Liver (tissue), 9 donors: ENCODE results near the gene C1orf52. TPM values are rescaled to one million over a fixed set of nuclear protein-coding genes. Genes with fewer than 3 reads are reported as not detected.

Experiments used
- DNase-seq: peaks from one replicate; pipeline ENCODE4 v3.0.0-alpha.2; 2017; ENCODE audit warnings: low spot score
- H3K27ac ChIP-seq, 2 donors: one replicate each; pipeline ENCODE4 v1.7.0; 2013; ENCODE audit warnings: inconsistent platforms in 2 of 2, low read length in 2 of 2, control low read depth in 1 of 2, low read depth in 1 of 2, mild to moderate bottlenecking in 1 of 2
- H3K27me3 ChIP-seq, 4 donors: one replicate each; pipeline versions ENCODE4 v1.6.1 to v1.7.0; 2013; ENCODE audit warnings: low read length in 3 of 4, inconsistent platforms in 1 of 4, mild to moderate bottlenecking in 1 of 4, moderate library complexity in 1 of 4; ENCODE audit not compliant: control insufficient read depth in 4 of 4, insufficient read depth in 4 of 4
- H3K36me3 ChIP-seq, 4 donors: one replicate each; pipeline versions ENCODE4 v1.6.1 to v1.7.0; 2013; ENCODE audit warnings: low read length in 3 of 4, mild to moderate bottlenecking in 3 of 4, low read depth in 1 of 4, moderate library complexity in 1 of 4; ENCODE audit not compliant: control insufficient read depth in 4 of 4, insufficient read depth in 3 of 4
- H3K4me1 ChIP-seq, 4 donors: one replicate each; pipeline versions ENCODE4 v1.6.1 to v1.7.0; 2013; ENCODE audit warnings: low read length in 3 of 4, mild to moderate bottlenecking in 3 of 4, moderate library complexity in 1 of 4; ENCODE audit not compliant: control insufficient read depth in 4 of 4, insufficient read depth in 4 of 4
- H3K4me3 ChIP-seq, 3 donors: one replicate each; pipeline versions ENCODE4 v1.6.1 to v1.7.0; 2013; ENCODE audit warnings: low read length in 3 of 3, control low read depth in 1 of 3, low read depth in 1 of 3, mild to moderate bottlenecking in 1 of 3
- H3K9ac ChIP-seq, 2 donors: one replicate each; pipeline ENCODE4 v1.7.0; 2013; ENCODE audit warnings: low read length in 2 of 2, mild to moderate bottlenecking in 2 of 2, moderate library complexity in 2 of 2, control low read depth in 1 of 2, low read depth in 1 of 2
- H3K9me3 ChIP-seq, 4 donors: one replicate each; pipeline versions ENCODE4 v1.6.1 to v1.7.0; 2013; ENCODE audit warnings: low read length in 3 of 4; ENCODE audit not compliant: control insufficient read depth in 4 of 4
- CTCF ChIP-seq: fragments of 150-350 bp; IDR thresholded peaks from 2 replicates; pipeline ENCODE4 v1.5.1; 2017; ENCODE audit warnings: improper control_type of control experiment, low read depth, low read length; ENCODE audit not compliant: missing input control
- EGR1 ChIP-seq, 2 donors: IDR thresholded peaks; 2 replicates each; pipeline ENCODE4 v1.6.1; 2016 to 2018; ENCODE audit warnings: antibody characterized with exemption in 2 of 2, low read depth in 2 of 2
- FOXA1 ChIP-seq: IDR thresholded peaks from 2 replicates; pipeline ENCODE4 v1.6.1; 2016; ENCODE audit warnings: antibody characterized with exemption
- FOXA2 ChIP-seq: IDR thresholded peaks from 2 replicates; pipeline ENCODE4 v1.6.1; 2016; ENCODE audit warnings: antibody characterized with exemption
- GABPA ChIP-seq, 2 donors: IDR thresholded peaks in 1 of 2; conservative IDR thresholded peaks in 1 of 2; 2 replicates each; pipeline ENCODE4 v1.6.1; 2016; ENCODE audit warnings: antibody characterized with exemption in 2 of 2, mild to moderate bottlenecking in 1 of 2, moderate library complexity in 1 of 2
- HNF4A ChIP-seq, 2 donors: conservative IDR thresholded peaks; 2 replicates each; pipeline ENCODE4 v1.6.1; 2016; ENCODE audit warnings: antibody characterized with exemption in 2 of 2, mild to moderate bottlenecking in 2 of 2
- HNF4G ChIP-seq: IDR thresholded peaks from 2 replicates; pipeline ENCODE4 v1.6.1; 2016; ENCODE audit warnings: antibody characterized with exemption
- JUND ChIP-seq, 2 donors: IDR thresholded peaks; 2 replicates each; pipeline ENCODE4 v1.6.1; 2016; ENCODE audit warnings: antibody characterized with exemption in 2 of 2
- NR2F2 ChIP-seq: IDR thresholded peaks from 2 replicates; pipeline ENCODE4 v1.6.1; 2016; ENCODE audit warnings: antibody characterized with exemption
- RAD21 ChIP-seq, 2 donors: IDR thresholded peaks; 2 replicates each; pipeline ENCODE4 v1.6.1; 2016; ENCODE audit warnings: antibody characterized with exemption in 2 of 2, mild to moderate bottlenecking in 2 of 2
- RXRA ChIP-seq, 2 donors: IDR thresholded peaks; 2 replicates each; pipeline ENCODE4 v1.6.1; 2017 to 2018; ENCODE audit warnings: antibody characterized with exemption in 2 of 2, mild to moderate bottlenecking in 1 of 2
- SP1 ChIP-seq: IDR thresholded peaks from 2 replicates; pipeline ENCODE4 v1.6.1; 2018; ENCODE audit warnings: antibody characterized with exemption, mild to moderate bottlenecking
- TAF1 ChIP-seq: conservative IDR thresholded peaks from 2 replicates; pipeline ENCODE4 v1.6.1; 2016; ENCODE audit warnings: antibody characterized with exemption, mild to moderate bottlenecking
- YY1 ChIP-seq: IDR thresholded peaks from 2 replicates; pipeline ENCODE4 v1.6.1; 2016; ENCODE audit warnings: antibody characterized with exemption, mild to moderate bottlenecking
- WGBS: extraction: QIAGEN DNeasy Blood & Tissue Kit; methylation state at CpG from one replicate; pipeline ENCODE4 v1.1.7; 2013; 5-methylcytosine and 5-hydroxymethylcytosine counted together
- polyA plus RNA-seq, 2 donors: library from polyadenylated mRNA; stranded (reverse) in 1 of 2; unstranded in 1 of 2; fragments of 200-250 nt in 1 of 2; fragments of >200 nt in 1 of 2; fragmentation: Nextera tagmentation in 1 of 2; extraction: Ambion mirVana in 1 of 2; gene quantifications; one replicate each; pipeline versions ENCODE4 v1.2.1 to v1.2.3, GENCODE V29; 2013 to 2015
- total RNA-seq, 2 donors: library from RNA; depleted of rRNA; stranded (reverse); fragments of >200 nt; gene quantifications; one replicate each; pipeline ENCODE4 v1.2.3, GENCODE V29; 2014
- TF ChIP-seq, protein P1 (sequence below): IDR thresholded peaks from 2 replicates; pipeline ENCODE4 v1.6.1; 2016; ENCODE audit warnings: antibody characterized with exemption, mild to moderate bottlenecking
- TF ChIP-seq, protein P2 (sequence below): IDR thresholded peaks from 2 replicates; pipeline ENCODE4 v1.6.1; 2016; ENCODE audit warnings: antibody characterized with exemption
- TF ChIP-seq, protein P3 (sequence below): IDR thresholded peaks from 2 replicates; pipeline ENCODE4 v1.6.1; 2016; ENCODE audit warnings: antibody characterized with exemption
- TF ChIP-seq, protein P4 (sequence below): IDR thresholded peaks from 2 replicates; pipeline ENCODE4 v1.6.1; 2016; ENCODE audit warnings: antibody characterized with exemption
- donor health status: healthy.
- donor health status: healthy.
- donor health status: healthy.
- donor health status: healthy.
- donor health status: healthy.

Gene C1orf52
- total and polyA plus RNA-seq, 4 donors: 6.1 to 10.9 (median 7.3) TPM

DNA sequence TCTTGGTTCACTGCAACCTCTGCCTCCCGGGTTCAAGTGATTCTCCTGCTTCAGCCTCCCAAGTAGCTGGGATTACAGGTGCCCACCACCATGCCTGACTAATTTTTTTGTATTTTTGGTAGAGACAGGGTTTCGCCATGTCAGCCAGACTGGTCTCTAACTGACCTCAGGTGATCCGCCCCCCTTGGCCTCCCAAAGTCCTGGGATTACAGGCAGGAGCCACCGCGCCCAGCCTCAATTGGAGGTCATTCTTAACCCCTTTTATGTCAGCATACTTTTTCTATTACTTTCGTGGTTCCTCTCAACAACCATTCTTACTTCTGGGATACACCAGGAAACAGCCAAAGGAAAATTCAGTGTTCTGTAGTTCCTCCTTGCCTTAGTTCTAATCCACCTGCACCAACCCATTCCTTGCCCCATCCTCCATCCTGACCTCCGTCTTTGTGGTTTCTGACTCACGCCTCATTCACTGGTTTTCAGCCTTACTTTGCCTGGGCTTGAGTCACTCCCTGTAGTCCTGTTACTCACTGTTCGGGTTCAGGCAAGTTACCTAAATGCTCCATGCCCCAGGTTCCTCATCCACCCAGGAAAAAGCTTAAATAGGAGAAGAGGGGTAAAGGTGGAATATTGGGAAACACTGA lies 29.9 kb upstream of the C1orf52 start:
- WGBS: 92% methylated on average over 9 of the region's 9 CpGs
- Histone ChIP-seq H3K27me3 (no peaks in the 10 kb centered on the region), H3K9ac (no peak overlapping the region), H3K4me1 (no peaks in the 10 kb centered on the region), H3K36me3 (no peaks in the 10 kb centered on the region), H3K9me3 (no peaks in the 10 kb centered on the region), H3K4me3 (no peak overlapping the region), H3K27ac (no peak overlapping the region)
- TF ChIP-seq CTCF: no peak
- TF ChIP-seq RAD21 (IDR thresholded peaks at IDR 0.05): no peak
- TF ChIP-seq EGR1 (IDR thresholded peaks at IDR 0.05; ENCODE audit: low read depth in 2 of 2): no peak
- no peak for TF ChIP-seq GABPA (IDR thresholded peaks at IDR 0.05 in 1 of 2, conservative IDR thresholded peaks at IDR 0.05 in 1 of 2)
- TF ChIP-seq YY1: no peak
- TF ChIP-seq HNF4G: no peak
- TF ChIP-seq HNF4A (conservative IDR thresholded peaks at IDR 0.05): no peak
- TF ChIP-seq SP1: no peak
- TF ChIP-seq, protein P1, sequence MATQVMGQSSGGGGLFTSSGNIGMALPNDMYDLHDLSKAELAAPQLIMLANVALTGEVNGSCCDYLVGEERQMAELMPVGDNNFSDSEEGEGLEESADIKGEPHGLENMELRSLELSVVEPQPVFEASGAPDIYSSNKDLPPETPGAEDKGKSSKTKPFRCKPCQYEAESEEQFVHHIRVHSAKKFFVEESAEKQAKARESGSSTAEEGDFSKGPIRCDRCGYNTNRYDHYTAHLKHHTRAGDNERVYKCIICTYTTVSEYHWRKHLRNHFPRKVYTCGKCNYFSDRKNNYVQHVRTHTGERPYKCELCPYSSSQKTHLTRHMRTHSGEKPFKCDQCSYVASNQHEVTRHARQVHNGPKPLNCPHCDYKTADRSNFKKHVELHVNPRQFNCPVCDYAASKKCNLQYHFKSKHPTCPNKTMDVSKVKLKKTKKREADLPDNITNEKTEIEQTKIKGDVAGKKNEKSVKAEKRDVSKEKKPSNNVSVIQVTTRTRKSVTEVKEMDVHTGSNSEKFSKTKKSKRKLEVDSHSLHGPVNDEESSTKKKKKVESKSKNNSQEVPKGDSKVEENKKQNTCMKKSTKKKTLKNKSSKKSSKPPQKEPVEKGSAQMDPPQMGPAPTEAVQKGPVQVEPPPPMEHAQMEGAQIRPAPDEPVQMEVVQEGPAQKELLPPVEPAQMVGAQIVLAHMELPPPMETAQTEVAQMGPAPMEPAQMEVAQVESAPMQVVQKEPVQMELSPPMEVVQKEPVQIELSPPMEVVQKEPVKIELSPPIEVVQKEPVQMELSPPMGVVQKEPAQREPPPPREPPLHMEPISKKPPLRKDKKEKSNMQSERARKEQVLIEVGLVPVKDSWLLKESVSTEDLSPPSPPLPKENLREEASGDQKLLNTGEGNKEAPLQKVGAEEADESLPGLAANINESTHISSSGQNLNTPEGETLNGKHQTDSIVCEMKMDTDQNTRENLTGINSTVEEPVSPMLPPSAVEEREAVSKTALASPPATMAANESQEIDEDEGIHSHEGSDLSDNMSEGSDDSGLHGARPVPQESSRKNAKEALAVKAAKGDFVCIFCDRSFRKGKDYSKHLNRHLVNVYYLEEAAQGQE: no peak
- no peak for TF ChIP-seq JUND (IDR thresholded peaks at IDR 0.05)
- TF ChIP-seq, protein P2, sequence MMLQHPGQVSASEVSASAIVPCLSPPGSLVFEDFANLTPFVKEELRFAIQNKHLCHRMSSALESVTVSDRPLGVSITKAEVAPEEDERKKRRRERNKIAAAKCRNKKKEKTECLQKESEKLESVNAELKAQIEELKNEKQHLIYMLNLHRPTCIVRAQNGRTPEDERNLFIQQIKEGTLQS: no peak
- TF ChIP-seq FOXA1: no peak
- TF ChIP-seq RXRA (IDR thresholded peaks at IDR 0.05): no peak
- TF ChIP-seq NR2F2: no peak
- TF ChIP-seq, protein P3, sequence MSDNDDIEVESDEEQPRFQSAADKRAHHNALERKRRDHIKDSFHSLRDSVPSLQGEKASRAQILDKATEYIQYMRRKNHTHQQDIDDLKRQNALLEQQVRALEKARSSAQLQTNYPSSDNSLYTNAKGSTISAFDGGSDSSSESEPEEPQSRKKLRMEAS: no peak
- TF ChIP-seq, protein P4, sequence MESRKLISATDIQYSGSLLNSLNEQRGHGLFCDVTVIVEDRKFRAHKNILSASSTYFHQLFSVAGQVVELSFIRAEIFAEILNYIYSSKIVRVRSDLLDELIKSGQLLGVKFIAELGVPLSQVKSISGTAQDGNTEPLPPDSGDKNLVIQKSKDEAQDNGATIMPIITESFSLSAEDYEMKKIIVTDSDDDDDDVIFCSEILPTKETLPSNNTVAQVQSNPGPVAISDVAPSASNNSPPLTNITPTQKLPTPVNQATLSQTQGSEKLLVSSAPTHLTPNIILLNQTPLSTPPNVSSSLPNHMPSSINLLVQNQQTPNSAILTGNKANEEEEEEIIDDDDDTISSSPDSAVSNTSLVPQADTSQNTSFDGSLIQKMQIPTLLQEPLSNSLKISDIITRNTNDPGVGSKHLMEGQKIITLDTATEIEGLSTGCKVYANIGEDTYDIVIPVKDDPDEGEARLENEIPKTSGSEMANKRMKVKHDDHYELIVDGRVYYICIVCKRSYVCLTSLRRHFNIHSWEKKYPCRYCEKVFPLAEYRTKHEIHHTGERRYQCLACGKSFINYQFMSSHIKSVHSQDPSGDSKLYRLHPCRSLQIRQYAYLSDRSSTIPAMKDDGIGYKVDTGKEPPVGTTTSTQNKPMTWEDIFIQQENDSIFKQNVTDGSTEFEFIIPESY: no peak
- TF ChIP-seq FOXA2: no peak
- no peak for TF ChIP-seq TAF1
- DNase-seq: no peak
